LHCN-M2 (cell line): ENCODE data around the gene C1QTNF9B. TPM values are rescaled to one million over a fixed set of nuclear protein-coding genes. Genes with fewer than 3 reads are reported as not detected.
"Not testable (repeated sequence)": the region's sequence is repeated elsewhere in the genome, so short reads cannot be mapped to it uniquely, and the experiment has no call there.

Source experiments
- DNase-seq: peaks from one replicate; pipeline ENCODE4 v3.0.0-alpha.2; 2012; ENCODE audit warnings: low read depth
- polyA plus RNA-seq: library from polyadenylated mRNA; unstranded; fragments of >200 nt; gene quantifications from one replicate; pipeline ENCODE4 v1.2.1, GENCODE V29; 2012; ENCODE audit warnings: missing spikeins
- total RNA-seq: library from RNA; depleted of rRNA; stranded (reverse); fragments of >200 nt; gene quantifications from 2 replicates; pipeline ENCODE4 v1.2.3, GENCODE V29; 2014; rRNA removed

The C1QTNF9B gene
- not detected in 2 replicates for total RNA-seq
- polyA plus RNA-seq = not detected

GRCh38 chr13:23897452-23897919, at the start of gene C1QTNF9B:
C1QTNF9B (minus strand) TSS chr13:23897502.
- DNase-seq = not testable (repeated sequence)

DNA sequence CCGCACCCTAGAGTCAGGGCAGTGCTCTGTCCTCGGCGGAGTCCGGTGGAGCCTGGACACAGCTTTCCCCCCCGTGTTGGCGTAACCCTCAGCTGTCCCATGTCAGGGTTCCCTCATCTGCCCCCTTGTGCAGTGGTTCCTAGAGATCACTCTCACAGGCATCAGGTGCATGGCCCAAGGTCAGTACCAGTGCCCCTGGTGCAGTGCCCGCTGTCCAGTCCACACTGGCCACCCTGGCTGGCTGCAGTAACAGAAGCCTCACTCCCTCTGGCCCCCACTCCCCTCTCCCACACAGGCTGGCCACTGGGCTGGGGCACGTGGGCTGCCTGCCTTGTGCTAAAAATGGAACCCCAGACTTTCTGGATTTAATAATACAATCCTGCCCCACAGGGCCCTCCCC, 49.6 kb upstream of the C1QTNF9B start:
- DNase-seq = no peak

GRCh38 chr13:23946067-23946466, 48.8 kb upstream of the C1QTNF9B start:
- no peak for DNase-seq

DNA sequence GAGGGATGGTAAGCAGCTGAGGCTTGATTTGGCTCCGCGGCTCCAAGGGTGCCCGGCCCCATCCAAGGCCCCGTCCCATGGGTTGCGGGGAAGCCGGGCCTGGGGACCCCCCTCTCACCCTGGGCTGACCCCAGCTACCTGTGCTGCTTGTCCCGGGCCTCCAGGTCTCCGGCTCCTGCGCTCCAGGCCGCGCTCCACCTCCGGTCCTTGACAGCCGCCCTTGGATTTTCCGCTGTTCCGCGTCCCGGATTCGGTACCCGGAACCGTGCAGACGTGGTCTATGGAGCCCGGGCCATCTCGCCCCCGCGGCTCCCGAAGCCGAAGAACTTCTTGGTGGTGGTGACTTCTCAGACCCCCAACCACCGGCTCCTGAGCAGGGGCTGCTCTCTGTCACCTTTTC, 48.3 kb upstream of the C1QTNF9B start:
- no peak for DNase-seq

DNA sequence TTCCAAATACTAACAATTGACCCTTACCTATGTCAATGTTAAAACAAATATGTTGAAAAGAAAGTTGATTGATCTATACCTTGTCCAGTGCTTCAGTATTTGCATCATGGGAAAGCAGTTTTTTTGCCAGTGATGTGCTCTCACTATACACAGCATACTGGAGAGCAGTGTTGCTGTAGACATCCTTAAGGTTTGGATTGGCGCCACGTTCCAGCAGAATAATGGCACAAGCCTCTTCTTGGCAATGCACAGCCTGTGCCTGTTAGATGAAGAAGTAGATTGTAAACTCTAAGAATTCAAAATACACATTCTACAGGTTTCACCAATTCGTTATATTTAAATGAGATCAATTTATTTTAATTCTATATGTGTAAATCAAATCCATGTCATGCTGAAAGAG, 43.9 kb upstream of the C1QTNF9B start:
- no peak for DNase-seq

DNA sequence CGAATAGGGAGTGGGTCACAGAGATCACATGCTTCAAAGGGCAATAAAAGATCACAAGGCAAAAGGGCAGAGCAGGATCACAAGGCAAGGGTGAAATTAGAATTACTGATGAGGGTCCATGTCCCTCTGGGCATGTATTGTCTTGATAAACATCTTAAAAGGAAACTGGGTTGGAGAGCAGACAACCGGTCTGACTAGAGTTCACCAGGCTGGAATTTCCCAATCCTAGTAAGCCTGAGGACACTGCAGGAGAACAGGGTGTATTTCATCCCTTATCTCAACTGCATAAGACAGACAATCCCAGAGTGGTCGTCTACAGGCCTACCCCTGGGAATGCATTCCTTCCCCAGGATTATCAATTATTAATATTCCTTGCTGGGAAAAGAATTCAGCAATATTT, 42.4 kb upstream of the C1QTNF9B start:
- not testable (repeated sequence) for DNase-seq

- DNase-seq = peak; percentile 21
Observed at GRCh38 chr13:23934520-23934919, 37.2 kb upstream of the C1QTNF9B start.

DNA sequence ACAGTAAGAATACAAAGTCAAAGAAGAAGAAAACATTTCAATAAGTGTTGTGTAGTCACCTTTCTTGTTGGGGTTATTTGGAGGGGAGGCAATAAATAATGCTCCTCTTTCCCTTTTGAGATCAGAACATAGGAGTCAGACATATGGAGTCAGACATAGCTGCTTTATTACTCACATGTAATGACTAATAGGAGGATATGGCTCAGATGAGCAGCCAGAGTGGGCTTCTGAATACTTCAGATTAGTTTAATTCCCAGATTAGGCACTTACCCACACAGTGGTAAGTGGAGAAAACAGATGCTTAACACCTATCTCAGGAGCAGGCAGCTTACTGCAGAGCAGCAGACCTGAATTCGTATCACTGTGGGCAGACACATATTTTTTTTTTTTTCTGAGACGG, 31.7 kb upstream of the C1QTNF9B start:
- DNase-seq = peak; percentile 68

- DNase-seq = no peak
Observed at GRCh38 chr13:23923031-23923430, 25.7 kb upstream of the C1QTNF9B start.

DNA sequence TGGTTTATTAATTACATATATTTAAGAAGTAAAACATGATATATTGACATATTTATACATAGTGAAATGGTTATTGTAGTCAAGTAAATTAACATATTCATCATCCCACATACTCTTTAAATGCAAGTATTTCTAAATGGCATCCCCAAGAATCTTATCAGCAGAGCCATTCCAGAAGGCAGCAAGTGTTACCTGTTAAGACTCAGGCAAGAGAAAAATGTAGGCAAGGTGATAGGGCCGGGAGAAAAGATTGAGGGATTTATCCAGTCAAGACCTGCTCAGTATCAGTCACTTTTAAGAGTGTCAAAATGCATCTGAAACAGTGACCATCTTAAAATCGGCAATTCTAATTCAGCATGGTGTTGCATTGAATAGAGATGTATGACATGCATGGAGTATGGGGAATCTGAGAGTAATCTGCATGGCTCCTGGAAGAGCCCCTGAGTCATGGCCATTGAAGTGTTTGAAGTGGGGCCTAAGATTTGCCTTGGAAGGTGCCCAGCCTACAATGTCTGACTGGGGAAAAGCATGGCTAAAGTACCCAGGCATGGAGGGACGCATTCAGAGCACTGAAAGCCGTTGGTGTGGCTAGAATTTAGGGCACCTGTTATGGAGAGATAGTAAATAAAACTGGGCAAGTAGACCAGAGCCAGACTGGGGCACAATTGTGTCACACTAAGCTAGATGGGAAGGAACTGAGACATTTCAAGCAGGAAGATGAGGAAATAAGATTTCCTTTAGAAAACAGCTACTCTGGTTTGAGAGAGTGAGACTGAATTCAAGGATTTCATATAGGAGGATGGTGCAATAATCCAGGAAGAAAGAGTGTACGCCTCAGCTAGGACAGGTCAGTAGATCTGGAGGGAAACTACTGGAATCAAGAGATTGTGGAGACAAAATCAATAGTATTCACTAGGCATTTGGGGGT, 25.0 kb upstream of the C1QTNF9B start:
- DNase-seq = no peak

GRCh38 chr13:23921451-23921888, 24.2 kb upstream of the C1QTNF9B start:
- DNase-seq = peak; percentile 62

GRCh38 chr13:23919006-23919405, 21.7 kb upstream of the C1QTNF9B start:
- no peak for DNase-seq

GRCh38 chr13:23918208-23918607, 20.9 kb upstream of the C1QTNF9B start:
- DNase-seq = no peak

GRCh38 chr13:23915308-23915707, 18.0 kb upstream of the C1QTNF9B start:
- DNase-seq = no peak

DNA sequence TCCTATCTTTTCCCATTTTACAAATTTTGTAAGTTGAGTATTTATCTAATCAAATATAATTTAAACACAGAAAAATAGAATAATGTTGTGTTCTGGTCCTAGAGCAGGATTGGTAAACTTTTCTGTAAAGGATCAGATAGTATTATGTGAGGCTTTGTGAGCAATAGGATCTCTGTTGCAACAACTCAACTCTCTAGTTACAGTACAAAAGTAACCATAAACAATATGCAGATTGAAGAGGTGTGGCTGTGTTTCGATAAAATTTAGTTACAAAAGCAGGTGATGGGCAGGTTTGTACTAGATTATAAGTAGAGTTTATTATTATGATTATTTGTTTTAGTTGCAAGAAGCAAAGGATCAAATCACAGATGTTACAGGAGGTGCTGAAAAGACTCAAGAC, 15.2 kb upstream of the C1QTNF9B start:
- DNase-seq = no peak

DNA sequence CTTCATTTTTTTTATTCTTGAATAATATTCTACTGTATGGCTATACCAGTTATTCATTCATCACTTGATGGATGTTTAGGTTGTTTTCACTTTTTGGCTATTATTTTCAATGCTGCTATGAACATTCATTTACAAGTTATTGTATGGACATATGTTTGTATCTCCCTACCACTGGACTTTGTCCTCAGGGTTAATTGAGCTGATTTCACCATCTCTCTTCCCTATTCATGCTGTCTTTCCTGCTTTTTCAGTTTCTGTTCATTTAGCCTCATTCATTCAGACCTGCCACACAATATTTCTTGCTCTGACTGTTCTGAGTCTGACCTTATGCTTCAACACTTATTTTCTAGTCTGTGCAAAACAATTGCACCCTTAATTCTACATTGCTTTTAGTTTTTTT, 12.3 kb upstream of the C1QTNF9B start:
- DNase-seq = no peak

DNA sequence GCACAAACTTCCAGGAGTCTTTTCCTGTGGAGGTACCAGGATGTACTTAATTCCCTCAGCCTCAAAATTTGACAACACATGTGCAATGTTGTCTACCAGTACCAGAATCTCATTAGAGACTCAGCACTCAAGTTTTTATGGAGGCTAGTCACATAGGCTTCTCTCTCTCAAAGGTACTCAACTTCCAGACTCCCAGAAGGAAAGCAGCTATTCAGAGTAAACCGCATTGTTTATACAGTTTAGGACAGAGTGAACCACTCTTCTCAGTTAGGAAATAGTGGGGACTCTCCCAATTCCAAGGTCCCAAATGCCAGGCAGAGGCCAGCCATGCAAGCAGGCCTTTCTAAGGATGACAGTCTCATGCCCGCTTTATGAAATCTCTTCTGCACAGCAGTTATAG, 8.5 kb upstream of the C1QTNF9B start:
- no peak for DNase-seq

DNA sequence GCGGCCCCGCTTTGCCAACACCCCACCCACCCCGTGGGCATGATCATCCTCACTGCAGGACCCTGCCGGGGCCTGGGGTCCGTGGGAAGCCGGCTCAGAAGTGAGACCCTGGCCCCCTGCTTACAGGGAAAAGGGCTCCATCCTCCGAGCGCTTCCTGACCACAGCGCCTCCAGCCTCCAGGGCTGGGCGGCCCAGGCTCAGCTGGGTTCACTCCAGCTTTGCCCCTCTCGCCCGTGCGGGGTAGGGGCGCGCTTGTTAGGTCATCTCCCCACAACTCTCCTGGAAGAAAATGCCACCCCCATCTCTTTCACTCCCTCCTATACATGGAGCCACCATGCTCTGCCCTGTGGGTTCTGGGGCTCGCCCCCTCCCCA, 6.6 kb upstream of the C1QTNF9B start:
- no peak for DNase-seq

DNA sequence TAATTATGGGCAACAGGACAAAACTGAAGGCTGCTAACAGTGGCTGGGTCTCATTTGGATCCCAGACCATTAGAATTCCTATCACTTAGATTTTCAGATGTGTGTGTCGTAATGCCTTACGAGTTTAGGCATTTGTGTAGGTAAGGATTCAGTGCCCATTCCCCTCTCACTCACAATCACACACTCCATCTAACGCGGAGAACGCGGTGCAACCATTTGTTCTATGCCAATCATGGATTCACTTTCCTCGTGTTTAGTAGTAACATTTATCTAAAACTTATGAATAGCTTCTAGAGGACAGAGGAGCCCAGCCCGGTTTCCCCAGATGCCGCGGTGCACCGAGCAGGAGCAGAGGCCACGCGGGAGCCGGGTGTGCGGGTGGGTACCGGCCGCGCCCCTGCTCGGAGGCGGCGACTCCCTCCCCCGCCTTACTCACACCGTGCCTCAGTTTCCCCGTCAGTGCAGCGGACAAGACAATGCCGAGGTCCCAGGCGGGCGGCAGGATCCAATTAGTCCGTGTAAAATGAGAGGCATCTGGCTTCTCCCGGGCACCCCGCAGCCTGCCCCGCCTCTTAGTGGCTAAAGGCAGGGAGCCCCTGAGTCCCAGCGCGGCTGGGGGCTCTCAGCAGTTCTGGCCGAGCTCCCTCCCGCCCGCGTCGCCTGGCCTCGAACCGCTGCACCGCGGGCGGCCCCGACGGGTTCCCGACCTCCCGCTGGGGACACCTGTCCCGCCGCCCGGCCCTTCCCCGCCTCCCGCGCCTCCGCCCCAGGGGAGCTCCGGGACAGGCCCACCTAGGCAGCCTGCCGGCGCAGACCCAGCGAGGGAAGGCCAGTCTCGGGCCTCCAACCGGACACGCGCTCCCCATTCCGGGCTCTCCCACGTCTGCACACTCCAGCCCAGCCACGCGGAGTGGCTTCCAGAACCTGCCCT, 5.9 kb upstream of the C1QTNF9B start:
- no peak for DNase-seq

DNA sequence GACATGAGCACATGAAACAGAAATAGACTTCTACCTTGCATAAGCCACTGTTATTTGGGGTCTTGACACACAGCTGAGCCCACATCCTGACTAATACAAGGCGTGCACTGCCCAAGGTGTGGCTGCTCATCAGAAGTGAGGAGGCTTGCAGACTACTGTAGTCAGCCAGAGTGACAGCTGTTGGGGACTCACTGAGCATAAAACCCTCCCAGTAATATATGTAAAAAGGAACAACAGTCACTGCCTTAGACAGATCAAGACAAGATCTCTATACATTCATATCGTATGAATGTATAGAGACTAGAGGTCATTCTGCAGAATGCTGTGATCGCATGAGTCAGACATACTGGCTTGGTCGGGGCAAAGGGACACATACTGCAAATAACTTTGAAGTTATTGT, 4.1 kb upstream of the C1QTNF9B start:
- peak; percentile 35 for DNase-seq

DNA sequence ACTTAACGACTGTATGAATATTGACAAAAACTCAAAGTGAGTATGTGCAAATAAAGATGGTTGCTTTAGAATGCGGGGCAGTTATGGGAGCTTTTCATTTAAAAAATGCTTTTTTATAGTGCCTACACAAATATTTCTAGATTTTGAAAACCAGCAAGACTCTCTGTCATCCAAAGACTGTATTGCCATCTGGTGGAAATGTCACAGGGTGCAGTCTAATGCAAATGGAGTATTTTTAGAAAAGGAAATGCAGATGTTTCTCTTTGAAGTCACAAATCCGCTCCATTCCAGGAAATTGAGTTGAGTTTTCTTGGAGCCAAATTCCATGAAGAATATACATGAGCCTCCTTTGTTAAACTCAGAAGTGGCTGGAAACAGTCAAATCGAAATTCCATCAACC, 2.3 kb upstream of the C1QTNF9B start:
- peak; percentile 55 for DNase-seq

DNA sequence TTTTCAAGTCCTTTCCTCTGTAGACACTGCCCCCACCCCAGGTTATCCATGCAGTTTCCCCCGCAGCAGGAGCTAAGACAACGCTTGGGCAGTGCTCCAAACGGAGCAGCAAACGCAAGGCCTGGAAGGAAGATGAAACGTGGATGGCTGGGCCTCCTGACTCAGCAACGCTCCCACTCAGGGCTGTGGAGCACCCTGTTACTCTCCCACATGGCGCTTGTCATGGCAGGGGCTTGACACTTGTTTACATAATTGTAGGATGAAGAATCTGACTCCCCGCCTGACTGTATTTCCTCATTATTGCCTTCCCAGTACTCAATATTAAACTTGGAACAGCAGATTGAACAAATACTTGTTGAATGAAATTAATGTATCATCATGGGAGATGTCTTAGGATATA, 799 bp upstream of the C1QTNF9B start:
- no peak for DNase-seq
